NCI-H2196 treated with DMSO at 0.1 percent for 48 hours (cell line): ENCODE results near the gene SYNJ2.

Source experiments
- DNase-seq: peaks from one replicate; lab custom pipeline; 2025; ENCODE audit not compliant: unreplicated experiment; lab: John Stamatoyannopoulos, UW

The SYNJ2 gene

GRCh38 chr6:158010591-158011477 is 29.2 kb downstream of the SYNJ2 start:
- no peak for DNase-seq

- DNase-seq: no peak
Observed at GRCh38 chr6:158011478-158011920, 29.8 kb downstream of the SYNJ2 start.

- DNase-seq: no peak
Observed at GRCh38 chr6:158011980-158012566, 30.4 kb downstream of the SYNJ2 start.

GRCh38 chr6:158013904-158014504 is 32.3 kb downstream of the SYNJ2 start:
- no peak for DNase-seq

- no peak for DNase-seq
Observed at GRCh38 chr6:158014505-158015187, 33.0 kb downstream of the SYNJ2 start.

- DNase-seq: no peak
Observed at GRCh38 chr6:158015188-158015506, 33.5 kb downstream of the SYNJ2 start.

GRCh38 chr6:158016571-158017383 is 35.1 kb downstream of the SYNJ2 start:
- no peak for DNase-seq

- no peak for DNase-seq
Observed at GRCh38 chr6:158017621-158018040, 36.0 kb downstream of the SYNJ2 start.

- DNase-seq: no peak
Observed at GRCh38 chr6:158018041-158018771, 36.5 kb downstream of the SYNJ2 start.

- DNase-seq: no peak
Observed at GRCh38 chr6:158018851-158019361, 37.2 kb downstream of the SYNJ2 start.

- no peak for DNase-seq
Observed at GRCh38 chr6:158019416-158019815, 37.8 kb downstream of the SYNJ2 start.

- DNase-seq: no peak
Observed at GRCh38 chr6:158020272-158020711, 38.6 kb downstream of the SYNJ2 start.

- DNase-seq: no peak
Observed at GRCh38 chr6:158020811-158021210, 39.1 kb downstream of the SYNJ2 start.

- DNase-seq: no peak
Observed at GRCh38 chr6:158021376-158021775, 39.7 kb downstream of the SYNJ2 start.

GRCh38 chr6:158021814-158022748 is 40.4 kb downstream of the SYNJ2 start:
- DNase-seq: no peak

- DNase-seq: no peak
Observed at GRCh38 chr6:158022749-158023596, 41.3 kb downstream of the SYNJ2 start.

GRCh38 chr6:158023597-158023939 is 41.9 kb downstream of the SYNJ2 start:
- DNase-seq: no peak
